HepG2 (cell line): ENCODE data around the gene LRRC42. TPM values are rescaled to one million over a fixed set of nuclear protein-coding genes. Genes with fewer than 3 reads are reported as not detected.

Source experiments
- ATAC-seq: fragments of 200-7000 bp; cut with Tn5 transposase; 3 replicates; pipeline ENCODE4 v1.9.1; 2020; ENCODE audit warnings: mild to moderate bottlenecking, moderate library complexity
- BruUV-seq: library from RNA; stranded (reverse); fragments of 400-500 nt; replicated peaks from 2 replicates; lab custom pipeline; 2021; lab: Mats Ljungman, UMichigan
- CTCF ChIA-PET: fragments of 300-600 bp; formaldehyde crosslinking; extraction: SDS; loops from one replicate; lab custom pipeline; 2021; ENCODE audit warnings: low total read pairs, inconsistent platforms, low intra/inter-chr PET ratio; lab: Yijun Ruan, JAX
- POLR2A ChIA-PET: fragments of 350-600 bp; sonication (Branson Sonifier 250); formaldehyde crosslinking; loops from one replicate; lab custom pipeline; 2020; ENCODE audit warnings: antibody characterized with exemption, inconsistent platforms; lab: Yijun Ruan, JAX
- DNase-seq: peaks from one replicate; pipeline ENCODE4 v3.0.0-alpha.2; 2015; ENCODE audit warnings: low spot score
- FAIRE-seq: peaks from 3 replicates; lab custom pipeline; 2011; peaks lifted over from hg19 to GRCh38; lab: Jason Lieb, UNC
- H2AFZ ChIP-seq: one replicate; pipeline ENCODE4 v1.6.1; 2011; ENCODE audit warnings: low read length, inconsistent platforms
- H3K27ac ChIP-seq: fragments of 300-600 bp; 3 replicates; pipeline ENCODE4 v1.8.0; 2011; ENCODE audit warnings: mixed run types, mild to moderate bottlenecking, mixed read lengths, low read length, inconsistent platforms; ENCODE audit not compliant: insufficient read depth; ENCODE audit errors: extremely low read length
- H3K27me3 ChIP-seq, 2 experiments: fragments of 200-600 bp in 1 of 2; 2 replicates in 1 of 2; 3 replicates in 1 of 2; pipeline versions ENCODE4 v1.6.0 to v1.8.0; 2011; ENCODE audit warnings: low read length in 2 of 2, mild to moderate bottlenecking in 2 of 2, moderate library complexity in 2 of 2, inconsistent platforms in 1 of 2; ENCODE audit not compliant: insufficient read depth in 2 of 2, control insufficient read depth in 1 of 2
- H3K36me3 ChIP-seq, 2 experiments: fragments of 200-600 bp in 1 of 2; replicated peaks in 1 of 2; 2 replicates in 1 of 2; 3 replicates in 1 of 2; pipeline versions ENCODE4 v1.5.1 to v1.8.0; 2011; ENCODE audit warnings: low read length in 2 of 2, inconsistent platforms in 1 of 2; ENCODE audit not compliant: insufficient read depth in 2 of 2, control insufficient read depth in 1 of 2
- H3K4me1 ChIP-seq: 2 replicates; pipeline ENCODE4 v1.5.1; 2012; ENCODE audit warnings: low read length, inconsistent platforms; ENCODE audit not compliant: insufficient read depth
- H3K4me2 ChIP-seq: 2 replicates; pipeline ENCODE4 v1.6.0; 2011; ENCODE audit warnings: low read depth, low read length, inconsistent platforms
- H3K4me3 ChIP-seq, 3 experiments: fragments of 200-600 bp in 1 of 3; sonication (generic), shearing (Covaris generic) in 1 of 3; replicated peaks in 1 of 3; 2 replicates each; pipeline ENCODE4 v1.5.1; 2011 to 2016; ENCODE audit warnings: low read length in 3 of 3, inconsistent platforms in 2 of 3, low read depth in 2 of 3, mild to moderate bottlenecking in 2 of 3, control low read depth in 1 of 3, mixed read lengths in 1 of 3; ENCODE audit not compliant: insufficient read depth in 1 of 3
- H3K79me2 ChIP-seq: one replicate; pipeline ENCODE4 v1.6.1; 2011; ENCODE audit warnings: low read length, inconsistent platforms; ENCODE audit not compliant: insufficient read depth
- H3K9ac ChIP-seq: 2 replicates; pipeline ENCODE4 v1.6.0; 2011; ENCODE audit warnings: mild to moderate bottlenecking, low read depth, low read length, inconsistent platforms; ENCODE audit not compliant: insufficient read depth
- H3K9me3 ChIP-seq: 2 replicates; pipeline ENCODE4 v1.5.1; 2012; ENCODE audit warnings: mild to moderate bottlenecking, low read length
- H4K20me1 ChIP-seq: 2 replicates; pipeline ENCODE4 v1.6.0; 2011; ENCODE audit warnings: inconsistent platforms, mild to moderate bottlenecking, low read length, moderate library complexity; ENCODE audit not compliant: insufficient read depth
- HINFP ChIP-seq: sonication (generic); formaldehyde crosslinking; IDR thresholded peaks from 2 replicates; pipeline ENCODE4 v1.4.0; 2020; ENCODE audit warnings: low read depth, mild to moderate bottlenecking, missing genetic modification reagents
- PCBP2 ChIP-seq: fragments of 200-400 bp; formaldehyde crosslinking; optimal IDR thresholded peaks from 2 replicates; pipeline ENCODE3; 2018; ENCODE audit warnings: low read length, low read depth; ENCODE audit not compliant: poor library complexity, severe bottlenecking
- PHF8 ChIP-seq: sonication (generic); formaldehyde crosslinking; IDR thresholded peaks from 2 replicates; pipeline ENCODE4 v1.5.0; 2020; ENCODE audit warnings: missing genetic modification reagents
- POGK ChIP-seq: sonication (generic); formaldehyde crosslinking; conservative IDR thresholded peaks from 2 replicates; pipeline ENCODE4 v1.8.0; 2022; ENCODE audit warnings: mild to moderate bottlenecking, moderate library complexity, missing genetic modification reagents
- RBM22 ChIP-seq: fragments of 200-400 bp; formaldehyde crosslinking; optimal IDR thresholded peaks from 2 replicates; pipeline ENCODE3; 2017; ENCODE audit warnings: mild to moderate bottlenecking, low read length, moderate library complexity
- RBM39 ChIP-seq: fragments of 200-400 bp; formaldehyde crosslinking; IDR thresholded peaks from one replicate; pipeline ENCODE4 v1.6.1; 2018; ENCODE audit warnings: antibody characterized with exemption, mild to moderate bottlenecking, low read depth, low read length; ENCODE audit not compliant: poor library complexity, severe bottlenecking
- SCMH1 ChIP-seq: sonication (generic); formaldehyde crosslinking; IDR thresholded peaks from 2 replicates; pipeline ENCODE4 v1.9.0; 2021; ENCODE audit warnings: missing genetic modification reagents, mild to moderate bottlenecking, borderline replicate concordance
- SMAD3 ChIP-seq: sonication (generic); formaldehyde crosslinking; IDR thresholded peaks from 2 replicates; pipeline ENCODE4 v1.4.0; 2020; ENCODE audit warnings: missing genetic modification reagents
- U2AF2 ChIP-seq: fragments of 200-400 bp; formaldehyde crosslinking; IDR thresholded peaks from 2 replicates; pipeline ENCODE4 v1.6.1; 2017; ENCODE audit warnings: low read depth, mild to moderate bottlenecking, low read length
- ZNF432 ChIP-seq: sonication (generic); formaldehyde crosslinking; IDR thresholded peaks from 2 replicates; pipeline ENCODE4 v1.5.0; 2020; ENCODE audit warnings: missing genetic modification reagents, mild to moderate bottlenecking, borderline replicate concordance
- ZNF468 ChIP-seq: sonication (generic); formaldehyde crosslinking; IDR thresholded peaks from 2 replicates; pipeline ENCODE4 v1.8.0; 2022; ENCODE audit warnings: mild to moderate bottlenecking, moderate library complexity, missing genetic modification reagents
- ZNF720 ChIP-seq: sonication (generic); formaldehyde crosslinking; IDR thresholded peaks from 2 replicates; pipeline ENCODE4 v1.4.0; 2020; ENCODE audit warnings: missing genetic modification reagents
- ZNF780A ChIP-seq: sonication (generic); formaldehyde crosslinking; IDR thresholded peaks from 2 replicates; pipeline ENCODE4 v1.8.0; 2022; ENCODE audit warnings: mild to moderate bottlenecking, missing genetic modification reagents, moderate library complexity
- WGBS: methylation state at CpG from one replicate; pipeline ENCODE4 v1.1.6; 2017; ENCODE audit warnings: low lambda C conversion rate; 5-methylcytosine and 5-hydroxymethylcytosine counted together
- in situ Hi-C: cut with HindIII; loops from 2 replicates; pipeline ENCODE4 v1.10.0; 2017; ENCODE audit warnings: low pct_unique_long_range_greater_than_20kb; ENCODE audit not compliant: extremely low pct_ligation_motif_present
- intact Hi-C: fragments of 100-400 bp; cut with micrococcal nuclease; formaldehyde crosslinking; loops from one replicate; pipeline ENCODE4 v1.10.0; 2022; ENCODE audit not compliant: unreplicated experiment
- polyA plus RNA-seq, 8 experiments: library from polyadenylated mRNA; depleted of rRNA in 3 of 8; stranded (reverse) in 7 of 8; unstranded in 1 of 8; fragments of >200 nt; fragmentation: Illumina TruSeq in 4 of 8; extraction: Trizol in 4 of 8; gene quantifications; 2 replicates each; pipeline versions ENCODE4 v1.2.1 to v1.2.3, GENCODE V29; 2011 to 2016; ENCODE audit warnings: low read depth in 4 of 8, missing spikeins in 1 of 8, mixed read lengths in 1 of 8; ENCODE audit not compliant: insufficient read depth in 1 of 8
- total RNA-seq, 5 experiments: library from RNA; depleted of rRNA; stranded (reverse); fragments of >200 nt; fragmentation: Illumina TruSeq; extraction: Trizol; gene quantifications; 2 replicates each; pipeline ENCODE4 v1.2.3, GENCODE V29; 2016; ENCODE audit warnings: low read depth in 1 of 5
- TF ChIP-seq, protein P1 (sequence below): sonication (generic); formaldehyde crosslinking; conservative IDR thresholded peaks from 2 replicates; pipeline ENCODE4 v1.8.0; 2022; ENCODE audit warnings: low read depth, missing genetic modification reagents
- TF ChIP-seq, protein P2 (sequence below): sonication (generic); formaldehyde crosslinking; IDR thresholded peaks from 2 replicates; pipeline ENCODE4 v1.5.0; 2020; ENCODE audit warnings: mild to moderate bottlenecking, missing genetic modification reagents

The LRRC42 gene
- total and polyA plus RNA-seq, 2 of the 13 experiments (the other 11 are each of a cell fraction or from before 2014, with no cell fraction given) = 30.6 to 43.6 TPM

GRCh38 chr1:54002544-54003248, 56.5 kb downstream of the LRRC42 start:
- Histone ChIP-seq H3K4me3 (no peak overlapping the region), H3K27ac (no peak overlapping the region), H3K4me1 (peaks cover 26% of the 10 kb centered on the region), H3K4me2 (no peak overlapping the region), H3K9ac (no peak overlapping the region), H3K79me2 (no peaks in the 10 kb centered on the region), H3K27me3 (no peaks in the 10 kb centered on the region), H4K20me1 (no peaks in the 10 kb centered on the region), H2AFZ (no peak overlapping the region), H3K36me3 (no peaks in the 10 kb centered on the region), H3K9me3 (no peaks in the 10 kb centered on the region)
- TF ChIP-seq POGK (no peak), PCBP2 (no peak), ZNF468 (CRISPR knock-in tag) (no peak), HINFP (CRISPR knock-in tag) (no peak), RBM22 (no peak), SMAD3 (CRISPR knock-in tag) (no peak), PHF8 (CRISPR knock-in tag) (no peak), U2AF2 (no peak), ZNF432 (CRISPR knock-in tag) (no peak), RBM39 (no peak), ZNF780A (CRISPR knock-in tag) (no peak), ZNF720 (CRISPR knock-in tag) (no peak), SCMH1 (CRISPR knock-in tag) (no peak)
- TF ChIP-seq, protein P1, sequence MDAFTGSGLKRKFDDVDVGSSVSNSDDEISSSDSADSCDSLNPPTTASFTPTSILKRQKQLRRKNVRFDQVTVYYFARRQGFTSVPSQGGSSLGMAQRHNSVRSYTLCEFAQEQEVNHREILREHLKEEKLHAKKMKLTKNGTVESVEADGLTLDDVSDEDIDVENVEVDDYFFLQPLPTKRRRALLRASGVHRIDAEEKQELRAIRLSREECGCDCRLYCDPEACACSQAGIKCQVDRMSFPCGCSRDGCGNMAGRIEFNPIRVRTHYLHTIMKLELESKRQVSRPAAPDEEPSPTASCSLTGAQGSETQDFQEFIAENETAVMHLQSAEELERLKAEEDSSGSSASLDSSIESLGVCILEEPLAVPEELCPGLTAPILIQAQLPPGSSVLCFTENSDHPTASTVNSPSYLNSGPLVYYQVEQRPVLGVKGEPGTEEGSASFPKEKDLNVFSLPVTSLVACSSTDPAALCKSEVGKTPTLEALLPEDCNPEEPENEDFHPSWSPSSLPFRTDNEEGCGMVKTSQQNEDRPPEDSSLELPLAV (CRISPR knock-in tag) = no peak
- TF ChIP-seq, protein P2, sequence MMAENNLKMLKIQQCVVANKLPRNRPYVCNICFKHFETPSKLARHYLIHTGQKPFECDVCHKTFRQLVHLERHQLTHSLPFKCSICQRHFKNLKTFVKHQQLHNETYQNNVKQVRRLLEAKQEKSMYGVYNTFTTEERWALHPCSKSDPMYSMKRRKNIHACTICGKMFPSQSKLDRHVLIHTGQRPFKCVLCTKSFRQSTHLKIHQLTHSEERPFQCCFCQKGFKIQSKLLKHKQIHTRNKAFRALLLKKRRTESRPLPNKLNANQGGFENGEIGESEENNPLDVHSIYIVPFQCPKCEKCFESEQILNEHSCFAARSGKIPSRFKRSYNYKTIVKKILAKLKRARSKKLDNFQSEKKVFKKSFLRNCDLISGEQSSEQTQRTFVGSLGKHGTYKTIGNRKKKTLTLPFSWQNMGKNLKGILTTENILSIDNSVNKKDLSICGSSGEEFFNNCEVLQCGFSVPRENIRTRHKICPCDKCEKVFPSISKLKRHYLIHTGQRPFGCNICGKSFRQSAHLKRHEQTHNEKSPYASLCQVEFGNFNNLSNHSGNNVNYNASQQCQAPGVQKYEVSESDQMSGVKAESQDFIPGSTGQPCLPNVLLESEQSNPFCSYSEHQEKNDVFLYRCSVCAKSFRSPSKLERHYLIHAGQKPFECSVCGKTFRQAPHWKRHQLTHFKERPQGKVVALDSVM = no peak
- BruUV-seq = no TSS peak
- 69% methylated on average over 8 of the region's 9 CpGs for WGBS
- POLR2A ChIA-PET = interaction anchor here (1.2 to 1.7 kb wide), 2 partner anchors 11 to 57 kb away, joined by 3 to 4 read pairs; partner anchors contain the start of gene IFT25
- CTCF ChIA-PET = no interaction called here
- no peak for FAIRE-seq
- in situ Hi-C loops (no loop called here), intact Hi-C loops (no loop called here)
- ATAC-seq = no peak
- DNase-seq = no peak
